GM23338 (cell line): Measurements from ENCODE around the gene PAPOLG. TPM values are rescaled to one million over a fixed set of nuclear protein-coding genes. Genes with fewer than 3 reads are reported as not detected.
A peak's percentile ranks its signal among the peaks of the same experiment; 100 is the strongest.

Source experiments
- ATAC-seq: fragments of 200-7000 bp; cut with Tn5 transposase; 3 replicates; pipeline ENCODE4 v1.9.1; 2020
- DNase-seq: peaks from one replicate; pipeline ENCODE4 v3.0.0-alpha.2; 2015; ENCODE audit warnings: low spot score
- H2AFZ ChIP-seq: fragments of 200-600 bp; sonication (generic); 2 replicates; pipeline ENCODE4 v1.8.0; 2016; ENCODE audit warnings: antibody characterized with exemption, mild to moderate bottlenecking, moderate library complexity
- H3F3A ChIP-seq: fragments of 200-600 bp; sonication (generic); replicated peaks from 2 replicates; pipeline ENCODE4 v1.8.0; 2017; ENCODE audit warnings: antibody characterized with exemption, mixed run types, low read depth
- H3K27ac ChIP-seq: fragments of 200-600 bp; sonication (generic); 2 replicates; pipeline ENCODE4 v1.6.1; 2016; ENCODE audit warnings: low read depth
- H3K27me3 ChIP-seq: fragments of 200-600 bp; sonication (generic); 2 replicates; pipeline ENCODE4 v1.8.0; 2016; ENCODE audit warnings: mild to moderate bottlenecking, mixed run types, moderate library complexity; ENCODE audit not compliant: insufficient read depth
- H3K36me3 ChIP-seq: fragments of 200-600 bp; sonication (generic); 2 replicates; pipeline ENCODE4 v1.8.0; 2016; ENCODE audit warnings: mild to moderate bottlenecking; ENCODE audit not compliant: insufficient read depth
- H3K4me1 ChIP-seq: fragments of 200-600 bp; sonication (generic); 2 replicates; pipeline ENCODE4 v1.8.0; 2016; ENCODE audit warnings: mild to moderate bottlenecking, moderate library complexity; ENCODE audit not compliant: insufficient read depth
- H3K4me2 ChIP-seq: fragments of 200-600 bp; sonication (generic); 2 replicates; pipeline ENCODE4 v1.7.1; 2017; ENCODE audit warnings: mixed run types
- H3K4me3 ChIP-seq: fragments of 200-600 bp; sonication (generic); 2 replicates; pipeline ENCODE4 v1.6.1; 2016; ENCODE audit warnings: mixed run types
- H3K79me2 ChIP-seq: fragments of 200-600 bp; sonication (generic); replicated peaks from 2 replicates; pipeline ENCODE4 v1.8.0; 2017; ENCODE audit warnings: mild to moderate bottlenecking; ENCODE audit not compliant: insufficient read depth
- H3K9me2 ChIP-seq: fragments of 200-600 bp; sonication (generic); 2 replicates; pipeline ENCODE4 v1.8.0; 2017; ENCODE audit not compliant: insufficient read depth
- H4K20me1 ChIP-seq: fragments of 200-600 bp; sonication (generic); replicated peaks from 2 replicates; pipeline ENCODE4 v1.8.0; 2017; ENCODE audit warnings: mild to moderate bottlenecking; ENCODE audit not compliant: insufficient read depth
- H3K27ac Mint-ChIP-seq: 2 replicates; pipeline ENCODE4 v1.8.0; 2020; ENCODE audit warnings: inconsistent platforms, mild to moderate bottlenecking, moderate library complexity, mixed read lengths
- H3K27me3 Mint-ChIP-seq: 3 replicates; pipeline ENCODE4 v1.8.0; 2022; ENCODE audit warnings: low read depth, mild to moderate bottlenecking, moderate library complexity, mixed read lengths, inconsistent platforms; ENCODE audit not compliant: insufficient read depth, poor library complexity
- H3K36me3 Mint-ChIP-seq: 3 replicates; pipeline ENCODE4 v1.8.0; 2021; ENCODE audit warnings: low read depth, mild to moderate bottlenecking, inconsistent platforms, moderate library complexity, mixed read lengths
- H3K4me1 Mint-ChIP-seq: 3 replicates; pipeline ENCODE4 v1.8.0; 2020; ENCODE audit warnings: mild to moderate bottlenecking, inconsistent platforms, mixed read lengths
- H3K4me3 Mint-ChIP-seq: 3 replicates; pipeline ENCODE4 v1.8.0; 2021; ENCODE audit warnings: moderate library complexity, mild to moderate bottlenecking, inconsistent platforms, mixed read lengths
- H3K9me3 Mint-ChIP-seq: 3 replicates; pipeline ENCODE4 v1.8.0; 2020; ENCODE audit warnings: moderate library complexity, mild to moderate bottlenecking, inconsistent platforms, mixed read lengths
- CREB1 ChIP-seq: fragments of 250-450 bp; sonication (Bioruptor Pico); IDR thresholded peaks from 2 replicates; pipeline ENCODE4 v1.5.0; 2020; ENCODE audit warnings: low read depth, mild to moderate bottlenecking, moderate library complexity
- CTCF ChIP-seq, 2 experiments: fragments of 200-600 bp in 1 of 2; sonication (generic) in 1 of 2; conservative IDR thresholded peaks; 2 replicates each; pipeline versions ENCODE4 v1.5.1 to v1.6.1; 2016 to 2017; ENCODE audit warnings: antibody characterized with exemption in 2 of 2, low read depth in 2 of 2, mild to moderate bottlenecking in 2 of 2, moderate library complexity in 1 of 2
- ETS1 ChIP-seq: IDR thresholded peaks from 2 replicates; pipeline ENCODE4 v1.6.1; 2016; ENCODE audit warnings: antibody characterized with exemption
- EZH2 ChIP-seq: fragments of 200-600 bp; sonication (generic); IDR thresholded peaks from one replicate; pipeline ENCODE4 v1.8.0; 2017; ENCODE audit warnings: antibody characterized with exemption, mild to moderate bottlenecking, low read depth; ENCODE audit not compliant: unreplicated experiment
- JUNB ChIP-seq: IDR thresholded peaks from one replicate; pipeline ENCODE4 v1.6.1; 2016; ENCODE audit warnings: antibody characterized with exemption; ENCODE audit not compliant: unreplicated experiment
- NANOG ChIP-seq: IDR thresholded peaks from 2 replicates; pipeline ENCODE4 v1.6.1; 2016; ENCODE audit warnings: antibody characterized with exemption, borderline replicate concordance
- POLR2AphosphoS5 ChIP-seq: IDR thresholded peaks from 2 replicates; pipeline ENCODE4 v1.6.1; 2016; ENCODE audit warnings: antibody characterized with exemption, low read depth
- REST ChIP-seq: IDR thresholded peaks from one replicate; pipeline ENCODE4 v1.6.1; 2018; ENCODE audit warnings: antibody characterized with exemption; ENCODE audit not compliant: unreplicated experiment
- STAT1 ChIP-seq: IDR thresholded peaks from one replicate; pipeline ENCODE4 v1.6.1; 2016; ENCODE audit warnings: antibody characterized with exemption; ENCODE audit not compliant: unreplicated experiment
- ZNF331 ChIP-seq: fragments of 250-450 bp; sonication (Bioruptor Pico); IDR thresholded peaks from 2 replicates; pipeline ENCODE4 v1.5.0; 2020; ENCODE audit warnings: low read depth, mild to moderate bottlenecking, moderate library complexity
- polyA plus RNA-seq: library from polyadenylated mRNA; unstranded; fragments of >200 nt; fragmentation: Nextera tagmentation; extraction: Ambion mirVana; gene quantifications from 2 replicates; pipeline ENCODE4 v1.2.1, GENCODE V29; 2016
- total RNA-seq: library from RNA; depleted of rRNA; stranded (reverse); fragments of >200 nt; shearing (Covaris generic); gene quantifications from 2 replicates; pipeline ENCODE4 v1.2.3, GENCODE V29; 2014

PAPOLG gene
- total and polyA plus RNA-seq, 2 experiments from 2014 or later, result 13.8 to 31.2 TPM

- TF ChIP-seq JUNB, result no peak
- no peak for TF ChIP-seq CREB1 (CRISPR knock-in tag)
- no peak for TF ChIP-seq ETS1
- no peak for TF ChIP-seq ZNF331 (CRISPR knock-in tag)
- no peak for TF ChIP-seq CTCF (conservative IDR thresholded peaks at IDR 0.05; ENCODE audit: low read depth in 2 of 2)
- no peak for TF ChIP-seq STAT1
- TF ChIP-seq REST, result no peak
- no peak for TF ChIP-seq POLR2AphosphoS5
These were observed 40.5 kb upstream of the PAPOLG start (continued) for GRCh38 chr2:60715561-60715960.

- no peaks in the 10 kb centered on the region; the same call in 2 of the 3 replicates for H3K4me1 Mint-ChIP-seq
- no peaks in the 10 kb centered on the region for H3K9me3 Mint-ChIP-seq
- no peak overlapping the region for H3K4me3 Mint-ChIP-seq
- Histone ChIP-seq H3K9me2 (no peaks in the 10 kb centered on the region), H3F3A (no peaks in the 10 kb centered on the region), H3K4me2 (no peak overlapping the region), H2AFZ (peak overlapping the region; percentile 33; the same call in 1 of the 2 replicates), H3K27me3 (no peaks in the 10 kb centered on the region), H3K4me1 (no peaks in the 10 kb centered on the region), H3K36me3 (no peaks in the 10 kb centered on the region), H3K79me2 (no peaks in the 10 kb centered on the region), H3K4me3 (no peak overlapping the region), H3K27ac (no peak overlapping the region), H4K20me1 (no peaks in the 10 kb centered on the region)
- ATAC-seq (no peak), DNase-seq (no peak)
- H3K27ac Mint-ChIP-seq, result no peak overlapping the region; the same call in 1 of the 2 replicates
- H3K27me3 Mint-ChIP-seq, result peaks cover 2% of the 10 kb centered on the region
- H3K36me3 Mint-ChIP-seq, result no peaks in the 10 kb centered on the region
- TF ChIP-seq EZH2, result no peak
- no peak for TF ChIP-seq REST
- no peak for TF ChIP-seq NANOG
These were observed 38.4 kb upstream of the PAPOLG start for GRCh38 chr2:60717691-60718090.
